ENCODE data around the gene CDR2L.

GRCh38 chr17:75006653-75007052, 19.2 kb downstream of the CDR2L start:
- no peak for TF ChIP-seq CTCF (IDR thresholded peaks at IDR 0.05; ENCODE audit: low read depth, low read length)
- TF ChIP-seq MYC (IDR thresholded peaks at IDR 0.05; ENCODE audit: low read depth, low read length) = no peak
